ENCODE measurements around the gene SLC7A6OS. TPM values are rescaled to one million over a fixed set of nuclear protein-coding genes. Genes with fewer than 3 reads are reported as not detected.

Gene SLC7A6OS
- total RNA-seq = 12.8 and 16.0 TPM in 2 replicates

GRCh38 chr16:68310774-68311511 is at the start of gene SLC7A6OS, which contains the start of gene PRMT7:
Gene SLC7A6OS (minus strand): TSS chr16:68310946. CDS start chr16:68310926, 20 bp downstream.
Gene PRMT7 (plus strand): TSS chr16:68311019. CDS start chr16:68315980, 4,961 bp downstream.

GRCh38 chr16:68264128-68265077 is 46.3 kb downstream of the SLC7A6OS start, which contains the start of gene SLC7A6:
Gene SLC7A6 (plus strand): TSS chr16:68264526. CDS start chr16:68274727, 10,201 bp downstream.

Other genes starting within 250 kb of the SLC7A6OS start
- 7.8 and 9.6 TPM in 2 replicates for gene NFATC3, start 225.6 kb downstream of the SLC7A6OS start, total RNA-seq
- gene ESRP2, start 74.8 kb downstream of the SLC7A6OS start, total RNA-seq = not detected in 2 replicates
- gene PLA2G15, start 65.6 kb downstream of the SLC7A6OS start, total RNA-seq = 28.2 and 30.0 TPM in 2 replicates
- 9.7 and 11.1 TPM in 2 replicates for gene SLC7A6, start 46.4 kb downstream of the SLC7A6OS start, total RNA-seq
- 33.5 and 56.3 TPM in 2 replicates for gene PRMT7, start 73 bp upstream of the SLC7A6OS start, total RNA-seq
- gene SMPD3, start 137.6 kb upstream of the SLC7A6OS start, total RNA-seq = not detected in 2 replicates
- 16.8 and 19.3 TPM in 2 replicates for gene ZFP90, start 228.3 kb upstream of the SLC7A6OS start, total RNA-seq

Data from aortic smooth muscle cell (primary cell).